HEK293T (cell line): Measurements from ENCODE around the gene ENTPD1.

Experiments
- FOXK2 ChIP-seq: fragments of 450-650 bp; IDR thresholded peaks from 2 replicates; pipeline ENCODE4 v1.6.1; 2016; ENCODE audit warnings: mild to moderate bottlenecking
- SUZ12 ChIP-seq: fragments of 450-650 bp; IDR thresholded peaks from 2 replicates; pipeline ENCODE4 v1.6.1; 2016; ENCODE audit warnings: mild to moderate bottlenecking

DNA sequence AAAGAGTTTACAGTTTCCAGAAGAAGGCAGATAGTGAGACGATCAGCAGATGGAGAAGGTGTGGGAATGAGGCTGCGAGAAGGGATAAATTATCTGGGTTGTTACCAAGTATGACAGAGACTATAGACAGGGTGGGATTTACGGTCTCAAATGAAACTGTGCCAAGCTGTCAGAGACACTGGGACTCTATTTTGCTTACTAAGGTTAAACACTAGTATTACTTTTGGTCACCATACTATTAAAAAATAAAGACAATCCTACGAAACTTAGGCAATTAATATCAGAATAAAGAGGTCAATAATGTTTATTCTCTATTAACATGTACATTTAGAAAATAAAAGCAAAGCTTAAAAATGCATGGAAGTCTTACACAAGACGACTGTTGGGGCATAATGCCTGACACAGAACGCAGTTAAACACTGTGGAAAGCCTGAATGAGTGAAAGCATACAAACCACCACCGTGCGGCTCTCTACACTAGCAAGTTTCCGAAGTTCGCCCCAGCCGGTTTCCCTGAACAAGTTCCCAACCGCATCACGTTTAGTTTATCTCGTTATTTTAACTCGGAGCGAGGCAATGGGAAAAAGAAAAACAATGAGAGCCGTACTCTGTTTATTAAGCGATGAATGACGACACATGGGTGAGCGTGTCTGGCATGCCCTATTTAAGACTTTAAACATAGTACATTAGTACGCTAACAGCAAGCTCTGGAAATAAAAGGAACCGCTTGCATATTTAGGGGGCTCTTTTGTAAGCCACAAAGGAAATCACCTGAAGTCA is 150.9 kb downstream of the ENTPD1 start:
- TF ChIP-seq FOXK2: no peak
- TF ChIP-seq SUZ12: no peak
